Measurements from ENCODE around the gene GPR39. TPM values are rescaled to one million over a fixed set of nuclear protein-coding genes. Genes with fewer than 3 reads are reported as not detected.

GPR39 gene
- total RNA-seq, 1 experiment from 2014 or later: 0.95 TPM

- H3K9me3 ChIP-seq: no peaks in the 10 kb centered on the region
- H3K36me3 ChIP-seq: no peaks in the 10 kb centered on the region
- DNase-seq: no peak
- H3K4me3 ChIP-seq: no peak overlapping the region
- no peaks in the 10 kb centered on the region for H3K27me3 ChIP-seq
Measured at GRCh38 chr2:132589111-132589830, 172.7 kb downstream of the GPR39 start.

DNA sequence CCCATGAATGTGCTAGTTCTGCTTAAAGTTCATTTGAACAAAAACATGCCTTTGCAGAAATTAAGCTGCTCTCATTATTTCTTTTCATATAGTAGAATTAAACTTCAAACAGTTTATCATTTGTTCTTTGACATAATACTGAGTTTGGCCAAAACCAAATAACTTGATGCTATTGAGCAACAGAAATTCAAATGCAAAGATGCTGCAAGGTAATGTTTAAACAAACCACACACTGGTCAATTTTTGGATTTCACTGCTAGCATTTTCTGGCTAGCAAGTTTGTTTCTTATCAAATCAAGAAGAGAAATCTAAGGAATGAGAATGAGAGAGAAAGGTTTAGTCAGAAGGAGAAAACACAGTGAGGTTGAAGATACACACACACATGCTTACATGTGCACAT lies 173.4 kb downstream of the GPR39 start:
- Histone ChIP-seq H3K4me3 (no peak overlapping the region), H3K27me3 (no peaks in the 10 kb centered on the region), H3K9me3 (no peaks in the 10 kb centered on the region), H3K36me3 (no peaks in the 10 kb centered on the region)
- DNase-seq: no peak

DNA sequence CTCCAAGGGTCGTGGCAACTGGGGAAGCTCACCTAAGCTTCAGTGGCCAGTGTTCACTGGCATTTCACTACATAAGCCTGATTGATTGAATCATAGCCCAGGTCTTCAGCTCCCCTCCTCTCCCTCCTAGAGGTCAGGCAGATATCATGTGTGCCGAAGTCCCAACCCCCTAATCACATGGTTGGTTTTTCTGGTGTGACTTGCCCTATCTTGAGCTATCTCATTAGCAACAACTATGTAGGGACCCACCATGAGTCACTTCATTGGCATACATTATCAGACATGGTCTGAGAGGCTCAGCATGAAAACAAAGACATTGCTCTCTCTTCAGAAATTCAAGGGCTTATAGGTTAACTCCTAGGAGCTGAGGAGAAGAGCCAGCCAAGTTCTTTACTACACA lies 176.6 kb downstream of the GPR39 start:
- H3K9me3 ChIP-seq: no peaks in the 10 kb centered on the region
- DNase-seq: no peak
- no peaks in the 10 kb centered on the region for H3K27me3 ChIP-seq
- no peak overlapping the region for H3K4me3 ChIP-seq
- no peaks in the 10 kb centered on the region for H3K36me3 ChIP-seq

- no peak for DNase-seq
- Histone ChIP-seq H3K9me3 (no peaks in the 10 kb centered on the region), H3K4me3 (no peak overlapping the region), H3K36me3 (no peaks in the 10 kb centered on the region), H3K27me3 (no peaks in the 10 kb centered on the region)
Measured at GRCh38 chr2:132595186-132595585, 178.6 kb downstream of the GPR39 start.

GRCh38 chr2:132595693-132596092 lies 179.1 kb downstream of the GPR39 start:
- DNase-seq: no peak
- Histone ChIP-seq H3K27me3 (no peaks in the 10 kb centered on the region), H3K36me3 (no peaks in the 10 kb centered on the region), H3K4me3 (no peak overlapping the region), H3K9me3 (no peaks in the 10 kb centered on the region)

DNA sequence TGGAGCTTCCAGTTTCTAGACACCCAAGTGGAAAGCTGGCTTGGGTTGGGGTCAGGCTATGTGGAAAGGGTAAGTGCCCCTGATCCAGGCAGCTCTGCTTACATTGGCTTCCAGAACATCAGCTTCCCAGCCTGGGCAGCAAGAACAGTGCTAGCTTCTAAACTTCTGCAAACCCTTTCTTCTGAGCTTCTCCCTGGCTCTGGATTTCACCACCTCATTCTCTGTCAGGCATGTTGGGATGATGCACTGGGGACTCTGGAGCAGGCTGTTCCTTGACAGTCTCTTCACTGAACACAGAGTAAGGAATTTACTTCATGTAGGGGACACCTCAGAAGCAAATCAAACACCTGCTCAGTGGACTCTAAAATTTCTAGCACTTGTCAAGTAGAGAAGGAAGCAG lies 180.6 kb downstream of the GPR39 start:
- Histone ChIP-seq H3K4me3 (no peak overlapping the region), H3K36me3 (no peaks in the 10 kb centered on the region), H3K27me3 (no peaks in the 10 kb centered on the region), H3K9me3 (no peaks in the 10 kb centered on the region)
- no peak for DNase-seq

GRCh38 chr2:132597831-132598230 lies 181.2 kb downstream of the GPR39 start:
- Histone ChIP-seq H3K4me3 (no peak overlapping the region), H3K9me3 (no peaks in the 10 kb centered on the region), H3K36me3 (no peaks in the 10 kb centered on the region), H3K27me3 (no peaks in the 10 kb centered on the region)
- no peak for DNase-seq

DNA sequence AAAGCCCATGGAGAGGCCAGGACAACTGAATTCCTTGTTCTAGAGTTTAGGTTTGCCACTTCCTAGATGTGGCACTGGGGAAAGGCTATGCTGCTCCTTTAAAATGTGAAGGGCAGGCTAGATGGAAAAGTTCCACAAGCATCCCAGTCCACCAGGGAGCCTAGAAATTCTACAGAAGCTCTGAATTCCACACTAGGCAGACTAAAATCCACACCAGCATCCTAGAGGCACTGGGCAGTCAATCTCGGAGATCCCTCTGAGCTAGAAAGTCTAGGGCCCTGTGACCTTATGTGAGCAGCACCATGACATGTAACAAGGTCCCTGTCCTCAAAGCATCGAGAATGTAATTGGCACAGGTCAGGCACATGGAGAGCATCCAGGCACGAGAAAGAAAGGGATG lies 181.9 kb downstream of the GPR39 start:
- H3K9me3 ChIP-seq: no peaks in the 10 kb centered on the region
- no peak overlapping the region for H3K4me3 ChIP-seq
- H3K36me3 ChIP-seq: no peaks in the 10 kb centered on the region
- H3K27me3 ChIP-seq: no peaks in the 10 kb centered on the region
- no peak for DNase-seq

DNA sequence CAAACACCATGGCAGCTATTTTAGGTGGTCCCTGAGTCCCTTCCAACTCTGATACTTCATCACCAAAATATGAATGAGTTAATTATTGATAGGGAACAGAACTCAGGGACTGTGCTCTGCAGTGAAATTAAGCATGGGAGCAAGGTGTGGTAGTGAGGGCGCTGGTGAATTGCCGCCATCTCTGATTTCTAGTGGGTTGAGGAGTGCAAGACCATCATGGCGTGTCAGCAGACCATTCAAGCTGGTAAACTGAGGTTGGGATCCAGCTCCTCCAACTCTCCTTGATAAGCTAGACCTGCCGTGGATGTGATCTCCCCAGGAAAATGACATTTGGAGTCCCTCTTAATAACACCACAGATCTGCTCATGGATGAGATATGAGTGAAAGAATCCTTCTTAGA lies 183.0 kb downstream of the GPR39 start:
- no peaks in the 10 kb centered on the region for H3K27me3 ChIP-seq
- H3K36me3 ChIP-seq: no peaks in the 10 kb centered on the region
- H3K4me3 ChIP-seq: no peak overlapping the region
- H3K9me3 ChIP-seq: no peaks in the 10 kb centered on the region
- no peak for DNase-seq

- H3K4me3 ChIP-seq: no peak overlapping the region
- H3K9me3 ChIP-seq: no peaks in the 10 kb centered on the region
- H3K27me3 ChIP-seq: no peaks in the 10 kb centered on the region
- DNase-seq: no peak
- no peaks in the 10 kb centered on the region for H3K36me3 ChIP-seq
Measured at GRCh38 chr2:132604561-132604960, 188.0 kb downstream of the GPR39 start.

- DNase-seq: no peak
- Histone ChIP-seq H3K36me3 (no peaks in the 10 kb centered on the region), H3K27me3 (no peaks in the 10 kb centered on the region), H3K9me3 (no peaks in the 10 kb centered on the region), H3K4me3 (no peak overlapping the region)
Measured at GRCh38 chr2:132605236-132606180, 188.9 kb downstream of the GPR39 start.

GRCh38 chr2:132606649-132607048 lies 190.0 kb downstream of the GPR39 start:
- no peak for DNase-seq
- no peaks in the 10 kb centered on the region for H3K9me3 ChIP-seq
- no peak overlapping the region for H3K4me3 ChIP-seq
- H3K27me3 ChIP-seq: no peaks in the 10 kb centered on the region
- H3K36me3 ChIP-seq: no peaks in the 10 kb centered on the region

- no peaks in the 10 kb centered on the region for H3K9me3 ChIP-seq
- H3K4me3 ChIP-seq: no peak overlapping the region
- H3K36me3 ChIP-seq: no peaks in the 10 kb centered on the region
- DNase-seq: no peak
- no peaks in the 10 kb centered on the region for H3K27me3 ChIP-seq
Measured at GRCh38 chr2:132607426-132608090, 191.0 kb downstream of the GPR39 start.

DNA sequence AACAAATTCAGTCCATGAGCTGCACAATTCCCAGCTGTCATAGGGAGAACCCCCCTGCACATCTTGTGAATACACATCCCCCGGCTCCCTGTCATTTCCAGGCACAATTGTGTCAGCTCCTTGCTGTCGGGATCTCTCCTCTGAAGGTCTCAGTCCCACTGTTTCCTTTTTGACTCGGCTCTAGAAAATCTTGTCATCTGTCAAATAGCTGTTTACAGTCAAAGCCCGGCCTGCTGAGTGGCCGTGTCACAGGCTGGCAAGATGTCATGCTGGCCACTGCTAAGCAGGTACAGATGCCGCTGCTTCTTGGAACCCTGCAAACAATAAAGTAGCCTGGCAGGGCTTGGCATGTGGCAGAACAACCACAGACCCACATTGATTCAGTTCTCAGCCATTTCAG lies 191.7 kb downstream of the GPR39 start:
- Histone ChIP-seq H3K9me3 (no peaks in the 10 kb centered on the region), H3K36me3 (no peaks in the 10 kb centered on the region), H3K4me3 (no peak overlapping the region), H3K27me3 (no peaks in the 10 kb centered on the region)
- DNase-seq: no peak

DNA sequence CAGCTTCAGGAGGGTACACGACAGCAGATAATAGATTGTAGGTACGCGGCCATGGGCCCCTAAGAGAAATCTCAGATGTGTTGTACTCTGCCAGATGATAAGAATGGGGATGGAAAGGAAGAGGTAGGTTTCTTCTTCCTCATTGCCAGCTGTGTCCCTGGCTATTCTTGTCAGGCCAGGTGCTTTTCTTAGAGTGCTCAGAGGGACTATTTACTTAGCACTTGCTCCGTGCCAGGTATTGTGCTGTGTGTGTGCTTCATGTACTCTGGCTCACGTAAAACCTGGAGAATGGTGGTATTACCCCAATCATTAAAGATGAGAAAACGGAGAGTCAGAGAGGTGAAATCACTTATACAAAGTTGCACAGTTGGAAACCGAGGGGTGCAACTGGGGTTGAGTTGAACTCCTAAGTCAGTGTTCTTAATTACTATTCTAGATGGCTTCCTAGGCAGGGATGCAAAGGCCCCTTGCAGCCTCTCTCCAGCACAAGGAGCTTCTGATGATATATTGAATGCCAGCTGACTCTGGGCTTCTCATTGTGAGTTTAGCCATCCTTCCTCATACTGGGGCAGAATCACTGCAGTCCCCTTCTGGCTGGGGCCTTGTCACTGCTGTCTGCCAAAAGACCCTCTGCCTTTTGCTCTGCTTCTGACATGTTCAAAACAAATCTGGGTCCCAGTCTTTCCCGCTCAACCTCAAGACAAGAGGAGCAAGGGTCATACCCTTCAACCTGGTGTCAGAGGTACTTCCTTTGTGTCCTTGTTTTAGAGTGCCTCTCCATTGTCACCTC lies 192.7 kb downstream of the GPR39 start:
- no peak for DNase-seq
- Histone ChIP-seq H3K36me3 (no peaks in the 10 kb centered on the region), H3K4me3 (no peak overlapping the region)

DNA sequence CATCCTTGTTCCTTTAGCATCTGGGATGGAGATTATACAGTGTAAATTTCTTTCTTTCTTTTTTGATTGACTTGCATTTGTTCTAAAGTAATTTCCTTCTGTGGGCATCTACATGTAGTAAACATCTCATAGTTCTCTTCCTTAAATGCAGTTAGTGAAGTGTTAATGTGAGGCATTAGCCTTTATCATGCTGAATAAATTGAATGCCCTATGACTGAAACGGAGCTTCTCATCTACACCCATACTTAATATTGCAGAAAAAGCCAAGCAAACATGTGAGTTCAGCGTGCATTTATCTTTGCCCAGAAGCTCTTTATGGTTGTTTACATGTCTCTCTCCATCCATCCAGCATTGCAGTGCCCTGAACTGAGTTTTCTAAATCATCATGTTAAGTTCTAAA lies 195.1 kb downstream of the GPR39 start:
- DNase-seq: no peak

More for the DNA sequence above, 192.7 kb downstream of the GPR39 start:
- Histone ChIP-seq H3K9me3 (no peaks in the 10 kb centered on the region), H3K27me3 (no peaks in the 10 kb centered on the region)

More for the DNA sequence above, 195.1 kb downstream of the GPR39 start:
- no peaks in the 10 kb centered on the region for H3K36me3 ChIP-seq
- H3K27me3 ChIP-seq: no peaks in the 10 kb centered on the region
- H3K4me3 ChIP-seq: no peak overlapping the region
- no peaks in the 10 kb centered on the region for H3K9me3 ChIP-seq
